Measurements from ENCODE around the gene PODNL1. TPM values are rescaled to one million over a fixed set of nuclear protein-coding genes. Genes with fewer than 3 reads are reported as not detected.
"Not testable (repeated sequence)": the region's sequence is repeated elsewhere in the genome, so short reads cannot be mapped to it uniquely, and the experiment has no call there.

PODNL1 gene
- total and polyA plus RNA-seq, 10 of the 15 experiments (the other 5 are each of a cell fraction or from before 2014, with no cell fraction given) = 0.04 to 0.44 TPM; not detected in 8

DNA sequence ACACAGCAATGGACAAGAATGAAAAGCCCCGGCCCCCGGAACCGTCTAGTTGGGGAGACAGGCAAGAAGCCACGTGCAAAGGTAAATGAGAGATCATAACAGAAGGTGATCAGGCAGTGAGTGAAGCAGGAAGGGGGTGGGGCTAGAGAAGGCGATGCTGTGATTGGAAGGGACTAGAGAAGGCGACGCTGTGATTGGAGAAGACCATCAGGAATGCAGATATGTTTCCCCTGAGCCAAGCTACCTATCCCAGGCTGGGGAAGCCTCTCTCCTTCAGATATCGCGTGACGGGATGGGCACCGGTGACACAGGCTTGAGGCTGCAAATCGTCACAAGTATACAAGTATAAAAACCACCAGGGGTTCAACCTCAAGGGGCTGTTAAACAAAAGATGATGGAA, 35.9 kb upstream of the PODNL1 start:
- Histone ChIP-seq H4K20me1 (ENCODE audit: control insufficient read depth, insufficient read depth) (no peaks in the 10 kb centered on the region), H3K9me3 (replicated peaks; ENCODE audit: control insufficient read depth, insufficient read depth, low read length) (no peaks in the 10 kb centered on the region), H3K27ac (ENCODE audit: control insufficient read depth, insufficient read depth) (no peak overlapping the region), H3K4me2 (ENCODE audit: control insufficient read depth, insufficient read depth) (no peak overlapping the region), H3K4me3 (no peak overlapping the region), H3K27me3 (replicated peaks in 1 of 2; ENCODE audit: control insufficient read depth in 2 of 2, insufficient read depth in 2 of 2, low read length in 1 of 2) (no peaks in the 10 kb centered on the region), H3K4me1 (ENCODE audit: control insufficient read depth, insufficient read depth, low read length) (no peaks in the 10 kb centered on the region), H3K79me2 (ENCODE audit: control insufficient read depth, insufficient read depth, low read length) (no peaks in the 10 kb centered on the region), H2AFZ (ENCODE audit: control insufficient read depth, low read depth, low read length) (no peak overlapping the region), H3K36me3 (ENCODE audit: control insufficient read depth in 2 of 2, insufficient read depth in 2 of 2, low read length in 1 of 2) (peaks cover 0 to 2% of the 10 kb centered on the region in 2 experiments; a peak in 2 of 4 replicates), H3K9ac (ENCODE audit: control insufficient read depth, insufficient read depth, low read length) (no peak overlapping the region)
- in situ Hi-C loops (cut with MboI) = no loop called here
- RAD21 ChIA-PET (ENCODE audit: unreplicated experiment) = no interaction called here
- DNase-seq (ENCODE audit: low read depth, low spot score) (no peak), ATAC-seq (peak; percentile 71; the same call in 2 of the 3 replicates), FAIRE-seq (no peak)
- intact Hi-C loops (cut with micrococcal nuclease; ENCODE audit: unreplicated experiment) = no loop called here
- SMC1A ChIA-PET (ENCODE audit: uncharacterized antibody, unreplicated experiment) = interaction anchor here (1.4 kb wide), 1 partner anchor 21 kb away, joined by 3 read pairs; the partner anchor contains the start of gene DCAF15
- CTCF ChIA-PET = interaction anchor here (0.8 to 1.5 kb wide), 4 partner anchors 13 to 85 kb away, joined by 3 to 4 read pairs (median 4); no protein-coding TSS in a partner anchor
- POLR2A ChIA-PET = no interaction called here
- BruUV-seq (replicated peaks) = no TSS peak
- 83% methylated on average over 12 of the region's 12 CpGs for WGBS (ENCODE audit: insufficient coverage, insufficient replicate concordance, low lambda C conversion rate, missing lambda C conversion rate)
- TF ChIP-seq ATF7 (IDR thresholded peaks at IDR 0.05; ENCODE audit: low read depth) (no peak), RCOR1 (conservative IDR thresholded peaks at IDR 0.05; ENCODE audit: low read depth, low read length) (no peak), NFYB (IDR thresholded peaks at IDR 0.05; ENCODE audit: insufficient read depth, low read depth, low read length) (peak; percentile 53; the same call in 1 of the 2 replicates), ASH2L (IDR thresholded peaks at IDR 0.05; ENCODE audit: borderline replicate concordance, low read depth) (no peak), SMAD5 (IDR thresholded peaks at IDR 0.05; ENCODE audit: low read depth) (no peak)
- TF ChIP-seq, protein P1, sequence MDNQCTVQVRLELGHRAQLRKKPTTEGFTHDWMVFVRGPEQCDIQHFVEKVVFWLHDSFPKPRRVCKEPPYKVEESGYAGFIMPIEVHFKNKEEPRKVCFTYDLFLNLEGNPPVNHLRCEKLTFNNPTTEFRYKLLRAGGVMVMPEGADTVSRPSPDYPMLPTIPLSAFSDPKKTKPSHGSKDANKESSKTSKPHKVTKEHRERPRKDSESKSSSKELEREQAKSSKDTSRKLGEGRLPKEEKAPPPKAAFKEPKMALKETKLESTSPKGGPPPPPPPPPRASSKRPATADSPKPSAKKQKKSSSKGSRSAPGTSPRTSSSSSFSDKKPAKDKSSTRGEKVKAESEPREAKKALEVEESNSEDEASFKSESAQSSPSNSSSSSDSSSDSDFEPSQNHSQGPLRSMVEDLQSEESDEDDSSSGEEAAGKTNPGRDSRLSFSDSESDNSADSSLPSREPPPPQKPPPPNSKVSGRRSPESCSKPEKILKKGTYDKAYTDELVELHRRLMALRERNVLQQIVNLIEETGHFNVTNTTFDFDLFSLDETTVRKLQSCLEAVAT (IDR thresholded peaks at IDR 0.05) = no peak
- TF ChIP-seq, protein P2, sequence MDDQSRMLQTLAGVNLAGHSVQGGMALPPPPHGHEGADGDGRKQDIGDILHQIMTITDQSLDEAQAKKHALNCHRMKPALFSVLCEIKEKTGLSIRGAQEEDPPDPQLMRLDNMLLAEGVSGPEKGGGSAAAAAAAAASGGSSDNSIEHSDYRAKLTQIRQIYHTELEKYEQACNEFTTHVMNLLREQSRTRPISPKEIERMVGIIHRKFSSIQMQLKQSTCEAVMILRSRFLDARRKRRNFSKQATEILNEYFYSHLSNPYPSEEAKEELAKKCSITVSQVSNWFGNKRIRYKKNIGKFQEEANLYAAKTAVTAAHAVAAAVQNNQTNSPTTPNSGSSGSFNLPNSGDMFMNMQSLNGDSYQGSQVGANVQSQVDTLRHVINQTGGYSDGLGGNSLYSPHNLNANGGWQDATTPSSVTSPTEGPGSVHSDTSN (IDR thresholded peaks at IDR 0.05; ENCODE audit: insufficient replicate concordance, low read depth, low read length) = no peak

DNA sequence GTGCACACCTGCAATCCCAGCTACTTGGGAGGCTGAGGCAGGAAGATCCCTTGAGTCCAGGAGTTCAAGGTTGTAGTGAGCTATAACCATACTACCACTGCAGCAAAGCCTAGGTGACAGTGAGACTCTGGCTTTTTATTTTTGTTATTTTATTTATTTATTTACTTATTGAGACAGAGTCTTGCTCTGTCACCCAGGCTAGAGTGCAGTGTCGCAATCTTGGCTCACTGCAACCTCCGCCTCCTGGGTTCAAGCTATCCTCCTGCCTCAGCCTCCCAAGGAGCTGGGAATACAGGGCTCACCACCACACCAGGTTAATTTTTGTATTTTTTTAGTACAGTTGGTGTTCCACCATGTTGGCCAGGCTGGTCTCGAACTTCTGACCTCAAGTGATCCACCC, 35.3 kb upstream of the PODNL1 start:
- FAIRE-seq; ATAC-seq; H3K4me1 ChIP-seq (ENCODE audit: control insufficient read depth, insufficient read depth, low read length); DNase-seq (ENCODE audit: low read depth, low spot score); H3K4me2 ChIP-seq (ENCODE audit: control insufficient read depth, insufficient read depth); H4K20me1 ChIP-seq (ENCODE audit: control insufficient read depth, insufficient read depth); H3K4me3 ChIP-seq; intact Hi-C loops (cut with micrococcal nuclease; ENCODE audit: unreplicated experiment); BruUV-seq (replicated peaks); H3K9me3 ChIP-seq (replicated peaks; ENCODE audit: control insufficient read depth, insufficient read depth, low read length); H3K36me3 ChIP-seq (ENCODE audit: control insufficient read depth in 2 of 2, insufficient read depth in 2 of 2, low read length in 1 of 2); H3K9ac ChIP-seq (ENCODE audit: control insufficient read depth, insufficient read depth, low read length); H3K79me2 ChIP-seq (ENCODE audit: control insufficient read depth, insufficient read depth, low read length); in situ Hi-C loops (cut with MboI); H3K27me3 ChIP-seq (replicated peaks in 1 of 2; ENCODE audit: control insufficient read depth in 2 of 2, insufficient read depth in 2 of 2, low read length in 1 of 2); RAD21 ChIA-PET (ENCODE audit: unreplicated experiment); H3K27ac ChIP-seq (ENCODE audit: control insufficient read depth, insufficient read depth); H2AFZ ChIP-seq (ENCODE audit: control insufficient read depth, low read depth, low read length): not testable (repeated sequence)
- ChIA-PET POLR2A (interaction anchor here (0.5 to 0.6 kb wide), 2 partner anchors 22 to 999 kb away, joined by 3 read pairs; no protein-coding TSS in a partner anchor), CTCF (interaction anchor here (0.8 to 1.5 kb wide), 4 partner anchors 13 to 86 kb away, joined by 3 to 4 read pairs (median 4); no protein-coding TSS in a partner anchor), SMC1A (ENCODE audit: uncharacterized antibody, unreplicated experiment) (interaction anchor here (1.4 kb wide), 1 partner anchor 21 kb away, joined by 3 read pairs; the partner anchor contains the start of gene DCAF15)
- WGBS (ENCODE audit: insufficient coverage, insufficient replicate concordance, low lambda C conversion rate, missing lambda C conversion rate) = 94% methylated on average over 3 of the region's 3 CpGs
